ENCODE data around the gene CAPN13.

Gene CAPN13

GRCh38 chr2:30786923-30787685 is 20.1 kb downstream of the CAPN13 start:
- no peak for DNase-seq

- DNase-seq = no peak
Measured at GRCh38 chr2:30784682-30785081, 22.6 kb downstream of the CAPN13 start.

- no peak for DNase-seq
Measured at GRCh38 chr2:30781961-30782533, 25.2 kb downstream of the CAPN13 start.

GRCh38 chr2:30781451-30781850 is 25.8 kb downstream of the CAPN13 start:
- no peak for DNase-seq

- no peak for DNase-seq
Measured at GRCh38 chr2:30780776-30781330, 26.4 kb downstream of the CAPN13 start.

GRCh38 chr2:30778611-30779010 is 28.6 kb downstream of the CAPN13 start:
- no peak for DNase-seq

- no peak for DNase-seq
Measured at GRCh38 chr2:30777661-30778505, 29.4 kb downstream of the CAPN13 start.

- no peak for DNase-seq
Measured at GRCh38 chr2:30776831-30777635, 30.2 kb downstream of the CAPN13 start.

GRCh38 chr2:30775833-30776232 is 31.4 kb downstream of the CAPN13 start:
- DNase-seq = no peak

GRCh38 chr2:30772021-30772705 is 35.1 kb downstream of the CAPN13 start:
- no peak for DNase-seq

- DNase-seq = no peak
Measured at GRCh38 chr2:30770816-30771576, 36.2 kb downstream of the CAPN13 start.

- no peak for DNase-seq
Measured at GRCh38 chr2:30769891-30770462, 37.3 kb downstream of the CAPN13 start.

GRCh38 chr2:30769481-30769780 is 37.8 kb downstream of the CAPN13 start:
- no peak for DNase-seq

GRCh38 chr2:30768708-30769480 is 38.4 kb downstream of the CAPN13 start:
- no peak for DNase-seq

GRCh38 chr2:30768036-30768686 is 39.1 kb downstream of the CAPN13 start:
- DNase-seq = no peak

- no peak for DNase-seq
Measured at GRCh38 chr2:30766666-30767065, 40.6 kb downstream of the CAPN13 start.

GRCh38 chr2:30765876-30766470 is 41.3 kb downstream of the CAPN13 start:
- DNase-seq = no peak

- DNase-seq = no peak
Measured at GRCh38 chr2:30765191-30765590, 42.1 kb downstream of the CAPN13 start.
